Body of pancreas (tissue), 4 donors: ENCODE measurements around the gene TMEM232. TPM values are rescaled to one million over a fixed set of nuclear protein-coding genes. Genes with fewer than 3 reads are reported as not detected.
A peak's percentile ranks its signal among the peaks of the same experiment; 100 is the strongest.
"Not testable (repeated sequence)": the region's sequence is repeated elsewhere in the genome, so short reads cannot be mapped to it uniquely, and the experiment has no call there.

Source experiments
- ATAC-seq: fragments of 150-250 bp; one replicate; pipeline ENCODE4 v1.9.1; 2016
- DNase-seq, 4 donors: peaks; one replicate each; pipeline ENCODE4 v3.0.0-alpha.2; 2019
- H3K27ac ChIP-seq, 4 donors: fragments of 200-600 bp; sonication (generic); 1 replicate in 3 of 4; 2 replicates in 1 of 4; pipeline versions ENCODE4 v1.5.1 to v1.6.1; 2016 to 2019; ENCODE audit warnings: mild to moderate bottlenecking in 1 of 4, mixed read lengths in 1 of 4, moderate library complexity in 1 of 4
- H3K27me3 ChIP-seq, 2 donors: fragments of 200-600 bp; sonication (generic); one replicate each; pipeline ENCODE4 v1.6.0; 2016; ENCODE audit warnings: mild to moderate bottlenecking in 1 of 2
- H3K36me3 ChIP-seq, 2 donors: fragments of 200-600 bp; sonication (generic); replicated peaks in 1 of 2; 2 replicates each; pipeline ENCODE4 v1.5.1; 2016; ENCODE audit warnings: low read depth in 2 of 2; ENCODE audit not compliant: insufficient read depth in 1 of 2
- H3K4me1 ChIP-seq: fragments of 200-600 bp; sonication (generic); one replicate; pipeline ENCODE4 v1.6.0; 2016
- H3K4me3 ChIP-seq, 2 donors: fragments of 200-600 bp; sonication (generic); 1 replicate in 1 of 2; 2 replicates in 1 of 2; pipeline ENCODE4 v1.5.1; 2016 to 2019
- H3K9me3 ChIP-seq, 3 donors: fragments of 200-600 bp; sonication (generic); 1 replicate in 2 of 3; 2 replicates in 1 of 3; pipeline ENCODE4 v1.5.1; 2016
- POLR2A ChIP-seq, 3 donors: fragments of 450-650 bp; IDR thresholded peaks; one replicate each; pipeline ENCODE4 v1.6.1; 2016; ENCODE audit warnings: antibody characterized with exemption in 3 of 3, mild to moderate bottlenecking in 2 of 3
- WGBS, 2 donors: methylation state at CpG; one replicate each; pipeline ENCODE4 v1.1.5; 2017; 5-methylcytosine and 5-hydroxymethylcytosine counted together
- intact Hi-C: fragments of 100-400 bp; cut with DNase I; formaldehyde crosslinking; loops from one replicate; pipeline ENCODE4 v1.15.1; 2023
- total RNA-seq, 2 donors: library from RNA; depleted of rRNA; stranded (reverse); fragments of >200 nt; gene quantifications; one replicate each; pipeline ENCODE4 v1.1.0, GENCODE V29; 2016
- TF ChIP-seq, protein P1 (sequence below), 7 experiments: fragments of 450-650 bp in 4 of 7; fragments of 200-600 bp in 3 of 7; sonication (generic) in 3 of 7; IDR thresholded peaks; one replicate each; pipeline ENCODE4 v1.5.1; 2016 to 2019; ENCODE audit warnings: antibody characterized with exemption in 7 of 7

TMEM232 gene
- total RNA-seq, 2 donors from 2014 or later, result 1.3 to 3.1 TPM

DNA sequence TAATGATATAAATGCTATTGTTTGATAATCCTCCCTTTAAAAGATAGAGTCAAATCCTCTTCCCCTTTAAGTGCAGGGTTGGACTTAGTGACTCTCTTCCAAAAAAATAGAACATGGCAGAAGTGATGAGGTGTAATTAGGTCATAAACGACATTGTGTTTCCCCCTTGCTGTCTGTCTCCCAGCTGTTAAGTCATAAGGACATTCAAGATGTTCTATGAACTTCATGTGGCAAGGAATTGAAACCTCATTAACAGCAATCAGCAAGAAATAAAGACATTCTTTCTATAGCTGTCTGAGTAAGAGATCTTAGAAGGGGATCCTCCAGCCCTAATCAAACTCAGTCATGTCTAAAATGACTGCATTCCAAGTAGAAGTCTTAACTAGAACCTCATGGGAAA is 9.1 kb upstream of the TMEM232 start:
- H3K27ac ChIP-seq, result no peak overlapping the region
- intact Hi-C loops, result no loop called here
- H3K4me1 ChIP-seq, result peaks cover 9% of the 10 kb centered on the region
- DNase-seq (no peak), ATAC-seq (no peak)
- H3K9me3 ChIP-seq, result no peaks in the 10 kb centered on the region
- no peaks in the 10 kb centered on the region for H3K36me3 ChIP-seq
- H3K27me3 ChIP-seq, result no peaks in the 10 kb centered on the region
- H3K4me3 ChIP-seq, result no peak overlapping the region
- WGBS, 2 donors, result 29 to 46% methylated on average over 1 of the region's 1 CpG
- no peak for TF ChIP-seq POLR2A (IDR thresholded peaks at IDR 0.05)
- TF ChIP-seq, protein P1, sequence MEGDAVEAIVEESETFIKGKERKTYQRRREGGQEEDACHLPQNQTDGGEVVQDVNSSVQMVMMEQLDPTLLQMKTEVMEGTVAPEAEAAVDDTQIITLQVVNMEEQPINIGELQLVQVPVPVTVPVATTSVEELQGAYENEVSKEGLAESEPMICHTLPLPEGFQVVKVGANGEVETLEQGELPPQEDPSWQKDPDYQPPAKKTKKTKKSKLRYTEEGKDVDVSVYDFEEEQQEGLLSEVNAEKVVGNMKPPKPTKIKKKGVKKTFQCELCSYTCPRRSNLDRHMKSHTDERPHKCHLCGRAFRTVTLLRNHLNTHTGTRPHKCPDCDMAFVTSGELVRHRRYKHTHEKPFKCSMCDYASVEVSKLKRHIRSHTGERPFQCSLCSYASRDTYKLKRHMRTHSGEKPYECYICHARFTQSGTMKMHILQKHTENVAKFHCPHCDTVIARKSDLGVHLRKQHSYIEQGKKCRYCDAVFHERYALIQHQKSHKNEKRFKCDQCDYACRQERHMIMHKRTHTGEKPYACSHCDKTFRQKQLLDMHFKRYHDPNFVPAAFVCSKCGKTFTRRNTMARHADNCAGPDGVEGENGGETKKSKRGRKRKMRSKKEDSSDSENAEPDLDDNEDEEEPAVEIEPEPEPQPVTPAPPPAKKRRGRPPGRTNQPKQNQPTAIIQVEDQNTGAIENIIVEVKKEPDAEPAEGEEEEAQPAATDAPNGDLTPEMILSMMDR (IDR thresholded peaks at IDR 0.05), result no peak

DNA sequence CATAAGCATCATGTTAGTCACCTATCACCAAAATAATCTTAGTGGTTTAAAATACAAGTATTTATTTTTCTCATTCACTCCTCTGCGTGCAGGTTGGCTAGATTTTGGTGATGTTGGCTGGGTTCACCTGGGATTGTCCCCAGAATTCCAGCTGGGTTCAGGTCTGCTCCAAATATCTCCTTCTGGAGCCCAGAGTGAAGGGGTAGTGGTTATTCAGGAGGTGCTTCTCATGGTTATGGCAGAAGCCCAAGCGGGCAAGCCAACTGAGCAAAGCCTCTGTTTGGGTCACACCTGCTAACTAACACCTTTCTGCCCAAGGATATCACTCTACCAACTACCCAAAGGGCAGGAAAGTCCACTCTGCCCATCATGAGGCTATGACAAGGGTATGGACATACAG is 7.6 kb upstream of the TMEM232 start:
- ATAC-seq (no peak), DNase-seq (no peak)
- TF ChIP-seq POLR2A (IDR thresholded peaks at IDR 0.05), result no peak
- TF ChIP-seq, protein P1 (IDR thresholded peaks at IDR 0.05), result no peak
- intact Hi-C loops, result no loop called here
- H3K27me3 ChIP-seq, result no peaks in the 10 kb centered on the region
- H3K4me3 ChIP-seq, result no peak overlapping the region
- H3K36me3 ChIP-seq, result no peaks in the 10 kb centered on the region
- no peaks in the 10 kb centered on the region for H3K4me1 ChIP-seq
- WGBS, 2 donors, result 67 to 80% methylated on average over 2 of the region's 2 CpGs
- no peak overlapping the region for H3K27ac ChIP-seq
- H3K9me3 ChIP-seq, result no peaks in the 10 kb centered on the region

DNA sequence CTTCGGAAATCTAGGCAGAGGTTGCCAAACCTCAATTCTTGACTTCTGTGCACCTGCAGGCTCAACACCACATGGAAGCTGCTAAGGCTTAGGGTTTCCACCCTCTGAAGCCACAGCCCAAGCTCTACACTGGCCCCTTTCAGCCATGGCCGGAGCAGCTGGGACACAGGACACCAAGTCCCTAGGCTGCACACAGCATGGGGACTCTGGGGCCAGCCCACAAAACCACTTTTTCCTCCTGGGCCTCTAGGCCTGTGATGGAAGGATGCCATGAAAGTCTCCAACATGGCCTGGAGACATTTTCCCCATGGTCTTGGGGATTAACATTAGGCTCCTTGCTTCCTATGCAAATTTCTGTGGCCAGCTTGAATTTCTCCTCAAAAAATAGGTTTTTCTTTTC is 5.0 kb upstream of the TMEM232 start:
- DNase-seq, H3K9me3 ChIP-seq, intact Hi-C loops, H3K36me3 ChIP-seq, H3K4me1 ChIP-seq, H3K4me3 ChIP-seq, ATAC-seq, H3K27me3 ChIP-seq, H3K27ac ChIP-seq: not testable (repeated sequence)
- WGBS, 2 donors, result 80 to 100% methylated on average over 2 of the region's 2 CpGs

DNA sequence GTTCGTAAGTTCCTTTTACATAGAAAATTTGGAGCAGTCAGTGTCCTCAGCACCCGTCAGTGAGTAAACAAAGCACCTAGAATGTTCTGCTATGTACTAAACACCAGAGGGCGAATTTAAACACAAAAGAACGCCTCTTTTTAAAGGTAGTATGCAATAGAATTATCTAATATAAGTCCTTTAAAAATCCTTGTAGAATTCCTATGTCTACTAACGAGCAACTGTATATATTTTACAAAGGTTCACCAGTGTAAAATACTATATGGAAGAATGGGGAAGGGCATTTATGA is 499 bp upstream of the TMEM232 start:
- Histone ChIP-seq H3K4me1 (no peaks in the 10 kb centered on the region), H3K9me3 (no peaks in the 10 kb centered on the region), H3K4me3 (peak overlapping the region; percentile 1 to 11), H3K27me3 (no peaks in the 10 kb centered on the region), H3K36me3 (no peaks in the 10 kb centered on the region), H3K27ac (peak overlapping the region in 1 of 4 donors; percentile 12)
- intact Hi-C loops, result no loop called here
- TF ChIP-seq POLR2A (IDR thresholded peaks at IDR 0.05), result no peak
- TF ChIP-seq, protein P1 (IDR thresholded peaks at IDR 0.05), result peak in 1 of 7 experiments; percentile 34
- ATAC-seq (peak; percentile 64), DNase-seq (no peak)
- 19 to 36% methylated on average over 5 of the region's 5 CpGs for WGBS, 2 donors

DNA sequence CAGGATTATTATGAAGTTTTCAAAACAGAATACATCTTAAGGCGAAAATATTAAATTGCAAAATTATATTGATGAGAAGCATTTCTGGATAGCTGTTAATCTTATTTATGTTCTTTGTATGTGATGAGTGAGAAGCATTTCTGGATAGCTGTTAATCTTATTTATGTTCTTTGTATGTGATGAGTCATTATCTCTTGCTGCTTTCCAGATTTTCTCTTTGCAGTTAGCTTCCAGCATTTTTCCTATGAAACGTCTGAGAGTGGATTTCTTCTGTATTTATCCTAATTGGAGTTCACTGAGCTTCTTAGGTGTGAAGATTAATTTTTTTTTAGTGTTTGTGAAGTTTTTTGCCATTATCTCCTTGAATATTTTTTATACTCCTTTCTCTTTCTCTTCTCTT is 8.2 kb downstream of the TMEM232 start:
- no peaks in the 10 kb centered on the region for H3K4me1 ChIP-seq
- H3K27ac ChIP-seq, result no peak overlapping the region
- H3K9me3 ChIP-seq, result no peaks in the 10 kb centered on the region
- TF ChIP-seq POLR2A (IDR thresholded peaks at IDR 0.05), result no peak
- TF ChIP-seq, protein P1 (IDR thresholded peaks at IDR 0.05), result no peak
- H3K36me3 ChIP-seq, result no peaks in the 10 kb centered on the region
- no peak for DNase-seq
- no peaks in the 10 kb centered on the region for H3K27me3 ChIP-seq
- WGBS, 2 donors, result 63 to 71% methylated on average over 2 of the region's 2 CpGs
- no peak overlapping the region for H3K4me3 ChIP-seq
- intact Hi-C loops, result no loop called here
- ATAC-seq, result no peak
